PC-3 (cell line): ENCODE measurements around the gene TRMT6.

Experiments used
- CTCF ChIP-seq: fragments of 300-600 bp; sonication (generic); conservative IDR thresholded peaks from 2 replicates; pipeline ENCODE4 v1.5.1; 2017; ENCODE audit warnings: antibody characterized with exemption, low read depth, mild to moderate bottlenecking, low read length
- EZH2 ChIP-seq: fragments of 300-600 bp; sonication (generic); IDR thresholded peaks from one replicate; pipeline ENCODE4 v1.6.1; 2017; ENCODE audit warnings: antibody characterized with exemption, mild to moderate bottlenecking, low read length; ENCODE audit not compliant: unreplicated experiment
- EZH2phosphoT487 ChIP-seq: fragments of 300-600 bp; sonication (generic); IDR thresholded peaks from 2 replicates; pipeline ENCODE4 v1.6.1; 2018; ENCODE audit warnings: mild to moderate bottlenecking, antibody characterized with exemption, low read length, borderline replicate concordance

- no peak for TF ChIP-seq CTCF
- TF ChIP-seq EZH2 = no peak
- no peak for TF ChIP-seq EZH2phosphoT487
These were observed 25.4 kb upstream of the TRMT6 start for GRCh38 chr20:5975778-5976177.
